ENCODE results near the gene LOC128125822.

The LOC128125822 gene

DNA sequence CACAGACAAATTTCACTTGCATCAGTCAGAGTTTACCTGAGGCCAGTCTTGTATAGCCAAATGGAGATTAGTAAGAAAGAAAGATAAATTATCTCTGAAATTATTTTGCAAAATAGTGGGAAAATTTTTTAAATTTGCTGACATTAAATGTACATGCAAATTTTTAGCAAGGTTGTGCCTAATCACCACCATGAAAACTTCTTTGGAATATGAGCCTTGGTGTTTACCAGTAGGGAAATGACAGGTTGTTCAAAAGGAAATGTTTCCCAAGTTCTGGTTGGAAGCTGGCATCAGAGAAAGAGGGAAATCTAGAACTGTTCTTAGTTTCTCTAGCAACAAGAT, 34.4 kb upstream of the LOC128125822 start:
- no peak for DNase-seq (ENCODE audit: low read depth)
- H3K4me3 ChIP-seq (ENCODE audit: control insufficient read depth, low read depth, low read length), result no peak overlapping the region
- TF ChIP-seq, protein P1, sequence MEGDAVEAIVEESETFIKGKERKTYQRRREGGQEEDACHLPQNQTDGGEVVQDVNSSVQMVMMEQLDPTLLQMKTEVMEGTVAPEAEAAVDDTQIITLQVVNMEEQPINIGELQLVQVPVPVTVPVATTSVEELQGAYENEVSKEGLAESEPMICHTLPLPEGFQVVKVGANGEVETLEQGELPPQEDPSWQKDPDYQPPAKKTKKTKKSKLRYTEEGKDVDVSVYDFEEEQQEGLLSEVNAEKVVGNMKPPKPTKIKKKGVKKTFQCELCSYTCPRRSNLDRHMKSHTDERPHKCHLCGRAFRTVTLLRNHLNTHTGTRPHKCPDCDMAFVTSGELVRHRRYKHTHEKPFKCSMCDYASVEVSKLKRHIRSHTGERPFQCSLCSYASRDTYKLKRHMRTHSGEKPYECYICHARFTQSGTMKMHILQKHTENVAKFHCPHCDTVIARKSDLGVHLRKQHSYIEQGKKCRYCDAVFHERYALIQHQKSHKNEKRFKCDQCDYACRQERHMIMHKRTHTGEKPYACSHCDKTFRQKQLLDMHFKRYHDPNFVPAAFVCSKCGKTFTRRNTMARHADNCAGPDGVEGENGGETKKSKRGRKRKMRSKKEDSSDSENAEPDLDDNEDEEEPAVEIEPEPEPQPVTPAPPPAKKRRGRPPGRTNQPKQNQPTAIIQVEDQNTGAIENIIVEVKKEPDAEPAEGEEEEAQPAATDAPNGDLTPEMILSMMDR (IDR thresholded peaks at IDR 0.05; ENCODE audit: control insufficient read depth, insufficient read depth, low read depth, low read length, missing control alignments), result no peak

GRCh38 chr6:63538550-63538949, 33.7 kb upstream of the LOC128125822 start:
- TF ChIP-seq, protein P1 (IDR thresholded peaks at IDR 0.05; ENCODE audit: control insufficient read depth, insufficient read depth, low read depth, low read length, missing control alignments), result no peak
- no peak for DNase-seq (ENCODE audit: low read depth)
- no peak overlapping the region for H3K4me3 ChIP-seq (ENCODE audit: control insufficient read depth, low read depth, low read length)

DNA sequence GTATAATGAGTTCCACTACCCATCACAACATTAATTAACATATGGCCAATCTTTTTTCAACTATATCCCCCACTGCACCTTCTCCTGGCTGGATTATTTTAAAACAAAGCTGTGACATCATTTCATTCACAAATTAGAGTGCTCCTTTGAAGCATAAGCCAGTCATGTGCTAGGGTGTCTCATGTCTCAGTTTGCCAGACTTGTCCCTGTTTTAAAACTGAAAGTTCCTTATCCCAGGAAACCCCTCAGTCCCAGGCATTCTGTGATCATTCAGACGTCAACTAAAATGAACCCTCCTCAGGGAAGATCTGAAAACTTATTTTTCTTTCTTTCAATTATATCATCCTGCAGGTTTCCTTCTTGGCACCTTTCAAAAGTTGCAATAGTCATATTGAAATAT, 29.3 kb upstream of the LOC128125822 start:
- DNase-seq (ENCODE audit: low read depth), result no peak
- TF ChIP-seq, protein P1 (IDR thresholded peaks at IDR 0.05; ENCODE audit: control insufficient read depth, insufficient read depth, low read depth, low read length, missing control alignments), result no peak

DNA sequence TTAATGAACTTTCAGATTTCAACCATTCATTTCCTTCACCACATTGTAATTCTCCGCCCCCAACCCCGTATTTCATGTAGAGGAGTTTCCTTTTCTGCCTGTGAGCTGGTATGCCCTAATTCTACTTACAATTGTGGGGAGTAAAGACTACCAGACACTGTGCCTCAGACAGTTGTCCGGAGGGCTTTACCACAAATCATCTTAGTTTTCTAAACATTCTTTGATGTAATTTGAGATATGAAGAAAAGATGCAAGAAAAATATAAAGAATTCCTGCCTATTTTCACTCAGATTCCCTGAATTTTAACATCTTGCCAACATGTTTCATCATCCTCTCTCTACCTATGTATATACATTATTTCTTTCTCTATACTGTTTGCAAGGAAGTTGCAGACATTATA, 28.3 kb upstream of the LOC128125822 start:
- DNase-seq (ENCODE audit: low read depth), result no peak
- no peak overlapping the region for H3K4me3 ChIP-seq (ENCODE audit: control insufficient read depth, low read depth, low read length)
- TF ChIP-seq, protein P1 (IDR thresholded peaks at IDR 0.05; ENCODE audit: control insufficient read depth, insufficient read depth, low read depth, low read length, missing control alignments), result no peak

More for the DNA sequence above, 29.3 kb upstream of the LOC128125822 start:
- H3K4me3 ChIP-seq (ENCODE audit: control insufficient read depth, low read depth, low read length), result no peak overlapping the region

DNA sequence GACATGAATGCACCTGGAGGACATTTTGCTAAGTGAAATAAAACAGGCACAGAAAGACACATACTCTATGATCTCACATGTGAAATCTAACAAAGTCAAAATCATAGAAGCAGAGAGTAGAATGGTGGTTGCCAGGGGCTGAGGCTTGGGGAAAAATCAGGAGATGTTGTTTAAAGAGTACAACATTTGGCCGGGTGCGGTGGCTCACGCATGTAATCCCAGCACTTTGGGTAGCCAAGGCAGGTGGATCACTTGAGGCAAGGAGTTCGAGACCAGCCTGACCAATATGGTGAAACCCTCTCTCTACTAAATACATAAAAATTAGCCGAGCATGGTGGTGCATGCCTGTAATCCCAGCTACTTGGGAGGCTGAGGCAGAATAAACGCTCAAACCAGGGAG, 26.0 kb upstream of the LOC128125822 start:
- no peak for DNase-seq (ENCODE audit: low read depth)
- TF ChIP-seq, protein P1 (IDR thresholded peaks at IDR 0.05; ENCODE audit: control insufficient read depth, insufficient read depth, low read depth, low read length, missing control alignments), result no peak
- no peak overlapping the region for H3K4me3 ChIP-seq (ENCODE audit: control insufficient read depth, low read depth, low read length)

- H3K4me3 ChIP-seq (ENCODE audit: control insufficient read depth, low read depth, low read length), result no peak overlapping the region
- DNase-seq (ENCODE audit: low read depth), result no peak
- TF ChIP-seq, protein P1 (IDR thresholded peaks at IDR 0.05; ENCODE audit: control insufficient read depth, insufficient read depth, low read depth, low read length, missing control alignments), result no peak
Observed at GRCh38 chr6:63546697-63547096, 25.6 kb upstream of the LOC128125822 start.

DNA sequence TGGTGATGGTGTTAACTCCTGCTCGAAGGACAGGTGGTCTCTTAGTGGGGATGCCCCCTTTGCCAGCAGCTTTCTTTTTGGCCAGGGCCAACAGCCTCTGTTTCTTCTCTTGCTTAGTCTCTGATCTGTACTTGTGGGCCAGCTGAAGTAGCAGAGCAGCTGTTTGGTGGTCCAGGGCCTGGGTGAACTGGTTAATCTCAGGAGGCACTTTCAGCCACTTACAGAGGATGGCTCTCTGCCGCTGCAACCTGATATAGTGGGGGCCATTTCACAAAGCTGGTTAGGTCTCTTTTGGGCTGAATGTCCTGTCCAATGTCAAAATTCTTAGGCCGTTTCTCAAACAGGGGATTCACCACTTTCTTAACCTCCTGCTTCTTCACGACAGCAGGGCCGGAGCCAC, 23.2 kb upstream of the LOC128125822 start:
- DNase-seq (ENCODE audit: low read depth), result no peak
- no peak overlapping the region for H3K4me3 ChIP-seq (ENCODE audit: control insufficient read depth, low read depth, low read length)
- TF ChIP-seq, protein P1 (IDR thresholded peaks at IDR 0.05; ENCODE audit: control insufficient read depth, insufficient read depth, low read depth, low read length, missing control alignments), result no peak

All from AG09309 (cell line).